ENCODE results near the gene SGK1.
"Not testable (repeated sequence)": the region's sequence is repeated elsewhere in the genome, so short reads cannot be mapped to it uniquely, and the experiment has no call there.

Gene SGK1

DNA sequence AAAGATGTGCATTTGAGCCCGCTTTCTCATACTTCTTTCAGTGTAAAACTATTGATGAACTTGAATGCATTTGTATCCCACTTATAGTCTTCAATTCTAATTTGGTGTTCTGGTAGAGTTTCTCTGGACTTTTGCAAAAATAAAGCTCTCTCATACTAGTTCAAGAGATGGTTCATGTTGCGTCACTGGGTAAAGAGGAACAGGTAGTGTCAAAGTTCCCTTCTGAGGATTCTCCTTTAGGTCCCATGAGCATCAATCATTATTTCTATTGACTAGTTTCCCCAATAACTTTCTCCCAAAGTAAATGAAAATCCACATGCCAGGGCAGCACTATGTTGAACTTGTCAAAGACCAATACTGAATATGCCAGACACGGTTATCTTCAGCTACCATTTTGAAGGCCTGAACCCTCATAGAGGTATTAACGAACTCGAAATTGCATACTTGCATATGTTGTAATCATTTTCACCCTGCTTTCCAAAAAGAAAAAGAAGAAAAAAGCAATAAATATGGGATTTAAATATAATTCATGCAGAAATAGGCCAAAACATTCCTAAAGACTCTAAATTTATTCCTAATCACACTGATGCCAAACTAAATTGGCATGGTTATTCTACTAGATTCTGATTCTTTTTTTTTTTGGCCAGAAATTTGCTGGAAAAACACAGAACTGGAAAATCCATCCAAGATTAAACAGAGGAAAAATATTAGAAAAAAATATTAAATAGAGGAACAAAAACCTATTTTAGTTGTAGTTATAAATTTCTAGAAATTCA, 84.5 kb downstream of the SGK1 start:
- Histone ChIP-seq H3K36me3 (ENCODE audit: control insufficient read depth in 1 of 2, insufficient read depth in 2 of 2, low read length in 2 of 2) (no peaks in the 10 kb centered on the region), H3K4me1 (ENCODE audit: control insufficient read depth in 1 of 2, insufficient read depth in 2 of 2, low read length in 2 of 2) (no peaks in the 10 kb centered on the region), H3K9ac (ENCODE audit: low read depth in 1 of 2, low read length in 2 of 2) (no peak overlapping the region), H3K27ac (ENCODE audit: low read depth, low read length) (no peak overlapping the region), H3K9me3 (ENCODE audit: control insufficient read depth in 1 of 2, low read length in 2 of 2) (no peaks in the 10 kb centered on the region), H3K4me3 (ENCODE audit: low read depth in 1 of 2, low read length in 2 of 2) (no peak overlapping the region), H3K27me3 (ENCODE audit: control insufficient read depth in 1 of 2, insufficient read depth in 2 of 2, low read length in 2 of 2) (no peaks in the 10 kb centered on the region)

DNA sequence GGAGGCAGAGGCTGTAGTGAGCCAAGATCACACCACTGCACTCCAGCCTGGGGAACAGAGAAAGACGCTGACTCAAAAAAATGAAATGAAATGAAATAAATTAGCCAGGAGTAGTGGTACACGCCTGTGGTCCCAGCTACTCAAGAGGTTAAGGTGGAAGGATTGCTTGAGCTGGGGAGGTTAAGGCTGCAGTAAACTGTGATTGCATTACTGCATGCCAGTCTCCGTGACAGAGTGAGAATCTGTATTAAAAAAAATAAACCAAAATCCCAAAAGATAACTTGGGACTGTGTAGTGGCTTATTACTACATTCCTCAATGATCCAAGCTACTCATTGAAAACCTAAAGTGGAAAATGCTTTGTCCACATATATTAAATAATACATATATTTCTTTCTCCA, 87.0 kb downstream of the SGK1 start:
- no peaks in the 10 kb centered on the region for H3K9me3 ChIP-seq (ENCODE audit: control insufficient read depth in 1 of 2, low read length in 2 of 2)
- H3K27me3 ChIP-seq (ENCODE audit: control insufficient read depth in 1 of 2, insufficient read depth in 2 of 2, low read length in 2 of 2): no peaks in the 10 kb centered on the region
- H3K36me3 ChIP-seq (ENCODE audit: control insufficient read depth in 1 of 2, insufficient read depth in 2 of 2, low read length in 2 of 2): no peaks in the 10 kb centered on the region
- H3K4me3 ChIP-seq (ENCODE audit: low read depth in 1 of 2, low read length in 2 of 2): no peak overlapping the region
- no peak overlapping the region for H3K9ac ChIP-seq (ENCODE audit: low read depth in 1 of 2, low read length in 2 of 2)
- H3K27ac ChIP-seq (ENCODE audit: low read depth, low read length): no peak overlapping the region
- H3K4me1 ChIP-seq (ENCODE audit: control insufficient read depth in 1 of 2, insufficient read depth in 2 of 2, low read length in 2 of 2): no peaks in the 10 kb centered on the region

DNA sequence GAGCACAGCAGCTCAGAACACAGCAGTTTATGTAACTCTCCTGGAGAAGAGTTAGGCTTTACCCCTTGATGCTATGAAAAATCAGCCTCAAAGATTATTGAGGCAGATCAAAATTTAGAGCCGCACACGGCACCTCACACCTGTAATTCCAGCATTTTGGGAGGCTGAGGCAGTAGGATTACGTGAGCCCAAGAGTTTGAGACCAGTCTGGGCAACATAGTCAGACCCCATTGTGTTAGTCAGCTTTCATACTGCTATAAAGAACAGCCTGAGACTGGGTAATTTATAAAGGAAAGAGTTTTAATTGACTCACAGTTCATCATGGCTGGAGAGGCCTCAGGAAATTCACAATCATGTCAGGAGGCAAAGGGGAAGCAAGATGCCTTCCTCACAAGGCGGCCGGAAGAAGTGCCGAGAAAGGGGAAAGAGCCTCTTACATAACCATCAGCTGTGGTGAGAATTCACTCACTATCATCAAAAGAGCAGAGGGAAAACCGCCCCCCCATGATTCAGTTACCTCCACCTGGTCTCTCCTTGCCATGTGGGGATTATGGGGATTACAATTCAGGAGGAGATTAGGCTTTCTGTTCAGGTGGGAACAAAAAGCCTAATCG, 87.7 kb downstream of the SGK1 start:
- H3K36me3 ChIP-seq (ENCODE audit: control insufficient read depth in 1 of 2, insufficient read depth in 2 of 2, low read length in 2 of 2): no peaks in the 10 kb centered on the region
- H3K9ac ChIP-seq (ENCODE audit: low read depth in 1 of 2, low read length in 2 of 2): no peak overlapping the region
- no peak overlapping the region for H3K4me3 ChIP-seq (ENCODE audit: low read depth in 1 of 2, low read length in 2 of 2)
- no peaks in the 10 kb centered on the region for H3K27me3 ChIP-seq (ENCODE audit: control insufficient read depth in 1 of 2, insufficient read depth in 2 of 2, low read length in 2 of 2)
- no peaks in the 10 kb centered on the region for H3K4me1 ChIP-seq (ENCODE audit: control insufficient read depth in 1 of 2, insufficient read depth in 2 of 2, low read length in 2 of 2)
- H3K9me3 ChIP-seq (ENCODE audit: control insufficient read depth in 1 of 2, low read length in 2 of 2): no peaks in the 10 kb centered on the region
- no peak overlapping the region for H3K27ac ChIP-seq (ENCODE audit: low read depth, low read length)

DNA sequence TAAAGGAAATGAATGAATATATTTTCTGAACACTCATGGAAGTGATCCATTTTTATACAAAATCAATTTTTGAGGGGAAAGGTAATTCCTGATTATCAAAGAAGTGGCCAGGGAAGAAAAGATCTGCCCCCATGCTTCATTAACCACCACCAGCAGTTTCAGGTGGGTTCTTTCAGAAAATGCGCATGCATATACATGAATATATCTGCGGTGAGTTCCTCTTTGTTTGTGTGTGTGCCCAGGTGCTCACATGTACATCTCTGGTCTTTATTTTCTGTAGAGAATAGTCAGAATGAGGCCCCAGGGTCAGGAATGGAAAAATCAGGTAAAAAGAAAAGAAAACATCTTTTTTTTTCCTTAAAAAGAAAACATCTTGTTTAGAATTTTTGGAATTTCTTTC, 88.4 kb downstream of the SGK1 start:
- Histone ChIP-seq H3K4me3 (ENCODE audit: low read depth in 1 of 2, low read length in 2 of 2) (no peak overlapping the region), H3K4me1 (ENCODE audit: control insufficient read depth in 1 of 2, insufficient read depth in 2 of 2, low read length in 2 of 2) (no peaks in the 10 kb centered on the region), H3K9me3 (ENCODE audit: control insufficient read depth in 1 of 2, low read length in 2 of 2) (no peaks in the 10 kb centered on the region), H3K36me3 (ENCODE audit: control insufficient read depth in 1 of 2, insufficient read depth in 2 of 2, low read length in 2 of 2) (no peaks in the 10 kb centered on the region), H3K27ac (ENCODE audit: low read depth, low read length) (no peak overlapping the region), H3K9ac (ENCODE audit: low read depth in 1 of 2, low read length in 2 of 2) (no peak overlapping the region), H3K27me3 (ENCODE audit: control insufficient read depth in 1 of 2, insufficient read depth in 2 of 2, low read length in 2 of 2) (no peaks in the 10 kb centered on the region)

DNA sequence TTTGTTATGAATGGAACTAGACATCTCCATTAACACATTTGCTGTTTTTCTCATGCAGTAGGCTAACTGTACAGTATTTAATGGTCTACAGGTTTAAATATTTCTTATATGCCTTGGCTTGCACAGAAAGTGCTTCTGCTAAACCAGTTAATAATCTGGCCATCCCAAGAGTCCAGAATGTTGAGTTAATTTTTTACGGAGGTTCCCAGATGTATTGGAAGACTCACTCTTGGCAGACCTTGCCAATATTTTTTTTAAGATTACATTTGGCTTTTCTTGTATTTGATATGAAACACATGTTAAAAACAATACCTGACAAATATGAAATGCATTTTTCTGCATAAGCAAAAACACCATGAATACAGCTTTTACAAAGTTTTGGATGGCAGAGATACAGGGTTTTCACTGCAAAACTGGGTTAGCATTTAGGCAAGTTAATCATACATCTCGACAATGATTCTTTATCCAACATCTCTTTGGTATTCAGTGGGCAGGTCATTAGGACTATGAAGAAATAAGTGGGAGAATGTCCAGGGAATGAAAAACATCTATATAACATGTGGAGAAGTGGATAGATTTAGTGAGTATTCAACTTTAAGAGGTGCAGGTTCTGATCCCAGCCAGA, 94.0 kb downstream of the SGK1 start:
- no peaks in the 10 kb centered on the region for H3K27me3 ChIP-seq (ENCODE audit: control insufficient read depth in 1 of 2, insufficient read depth in 2 of 2, low read length in 2 of 2)
- H3K27ac ChIP-seq (ENCODE audit: low read depth, low read length): no peak overlapping the region
- no peaks in the 10 kb centered on the region for H3K9me3 ChIP-seq (ENCODE audit: control insufficient read depth in 1 of 2, low read length in 2 of 2)
- H3K4me1 ChIP-seq (ENCODE audit: control insufficient read depth in 1 of 2, insufficient read depth in 2 of 2, low read length in 2 of 2): no peaks in the 10 kb centered on the region
- H3K9ac ChIP-seq (ENCODE audit: low read depth in 1 of 2, low read length in 2 of 2): no peak overlapping the region
- no peak overlapping the region for H3K4me3 ChIP-seq (ENCODE audit: low read depth in 1 of 2, low read length in 2 of 2)
- no peaks in the 10 kb centered on the region for H3K36me3 ChIP-seq (ENCODE audit: control insufficient read depth in 1 of 2, insufficient read depth in 2 of 2, low read length in 2 of 2)

DNA sequence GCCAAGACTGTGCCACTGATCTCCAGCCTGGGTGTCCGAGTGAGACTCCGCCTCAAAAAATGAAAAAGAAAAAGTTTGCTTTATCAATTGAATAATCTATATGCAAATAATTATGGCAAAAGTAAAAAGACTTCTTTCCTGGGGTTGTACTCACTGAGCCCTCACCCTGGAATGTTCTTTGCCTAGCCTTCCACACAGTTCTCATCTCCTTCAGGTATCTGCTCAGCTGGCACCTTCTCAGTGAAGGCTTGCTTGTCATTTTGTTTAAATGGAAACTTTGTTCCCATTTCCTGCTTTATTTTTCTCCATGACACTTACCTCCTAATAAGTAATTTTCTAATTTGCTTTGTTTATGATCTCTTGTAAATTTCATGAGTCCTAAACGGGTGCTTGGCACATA, 96.7 kb downstream of the SGK1 start:
- no peak overlapping the region for H3K9ac ChIP-seq (ENCODE audit: low read depth in 1 of 2, low read length in 2 of 2)
- H3K4me1 ChIP-seq (ENCODE audit: control insufficient read depth in 1 of 2, insufficient read depth in 2 of 2, low read length in 2 of 2): no peaks in the 10 kb centered on the region
- H3K9me3 ChIP-seq (ENCODE audit: control insufficient read depth in 1 of 2, low read length in 2 of 2): no peaks in the 10 kb centered on the region
- no peak overlapping the region for H3K4me3 ChIP-seq (ENCODE audit: low read depth in 1 of 2, low read length in 2 of 2)
- H3K27me3 ChIP-seq (ENCODE audit: control insufficient read depth in 1 of 2, insufficient read depth in 2 of 2, low read length in 2 of 2): no peaks in the 10 kb centered on the region
- no peak overlapping the region for H3K27ac ChIP-seq (ENCODE audit: low read depth, low read length)
- H3K36me3 ChIP-seq (ENCODE audit: control insufficient read depth in 1 of 2, insufficient read depth in 2 of 2, low read length in 2 of 2): no peaks in the 10 kb centered on the region

DNA sequence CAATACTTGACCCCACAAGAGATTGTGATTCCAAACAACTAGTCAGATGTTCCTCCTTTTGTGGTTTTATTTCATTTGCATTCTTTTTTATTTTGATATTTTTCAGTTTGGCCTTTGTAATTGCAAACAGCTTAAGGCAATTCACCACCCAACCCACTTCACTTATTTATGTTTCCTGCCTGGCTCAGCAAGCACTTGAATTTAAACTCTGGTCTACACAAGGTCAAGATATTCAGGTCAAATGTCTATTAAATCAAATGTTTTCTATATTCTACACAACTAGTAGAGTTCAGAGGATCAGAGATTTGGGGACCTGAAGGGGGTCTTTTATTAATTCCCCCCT, 100.1 kb downstream of the SGK1 start:
- Histone ChIP-seq H3K36me3 (ENCODE audit: control insufficient read depth in 1 of 2, insufficient read depth in 2 of 2, low read length in 2 of 2) (no peaks in the 10 kb centered on the region), H3K27ac (ENCODE audit: low read depth, low read length) (no peak overlapping the region), H3K9ac (ENCODE audit: low read depth in 1 of 2, low read length in 2 of 2) (no peak overlapping the region), H3K27me3 (ENCODE audit: control insufficient read depth in 1 of 2, insufficient read depth in 2 of 2, low read length in 2 of 2) (no peaks in the 10 kb centered on the region), H3K9me3 (ENCODE audit: control insufficient read depth in 1 of 2, low read length in 2 of 2) (no peaks in the 10 kb centered on the region), H3K4me3 (ENCODE audit: low read depth in 1 of 2, low read length in 2 of 2) (no peak overlapping the region), H3K4me1 (ENCODE audit: control insufficient read depth in 1 of 2, insufficient read depth in 2 of 2, low read length in 2 of 2) (no peaks in the 10 kb centered on the region)

DNA sequence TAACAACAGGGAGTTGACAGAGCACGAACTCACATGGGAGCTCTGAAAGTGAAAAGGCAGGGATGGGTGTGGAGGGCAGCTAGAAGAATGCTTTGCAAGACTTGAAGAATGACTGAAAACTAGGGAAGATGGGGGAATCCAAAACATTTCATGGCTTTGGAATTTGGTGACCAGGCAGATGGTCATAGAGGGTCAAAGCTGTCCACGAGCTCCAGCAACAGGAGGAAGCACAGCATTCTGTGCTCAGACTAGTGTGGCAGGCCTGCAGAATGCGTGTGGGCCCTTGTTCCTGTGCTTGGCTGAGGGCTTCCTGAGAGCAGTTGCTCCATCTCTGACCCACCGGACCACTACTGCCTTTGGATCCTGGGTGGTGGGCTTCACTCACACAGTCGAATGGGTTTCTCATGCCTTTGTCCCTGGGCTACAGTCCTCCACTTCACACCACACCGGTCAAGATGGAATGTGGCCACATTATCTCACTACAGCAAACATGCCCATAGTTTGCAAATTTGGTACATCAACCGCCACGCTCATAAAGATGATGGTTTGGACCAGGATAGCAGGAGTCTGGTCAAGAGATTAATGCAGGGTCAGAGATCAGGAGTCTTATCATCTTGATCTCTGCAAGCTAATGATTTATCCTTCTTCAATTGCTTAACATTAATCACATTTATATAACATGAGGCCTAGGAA, 100.7 kb downstream of the SGK1 start:
- no peaks in the 10 kb centered on the region for H3K36me3 ChIP-seq (ENCODE audit: control insufficient read depth in 1 of 2, insufficient read depth in 2 of 2, low read length in 2 of 2)

DNA sequence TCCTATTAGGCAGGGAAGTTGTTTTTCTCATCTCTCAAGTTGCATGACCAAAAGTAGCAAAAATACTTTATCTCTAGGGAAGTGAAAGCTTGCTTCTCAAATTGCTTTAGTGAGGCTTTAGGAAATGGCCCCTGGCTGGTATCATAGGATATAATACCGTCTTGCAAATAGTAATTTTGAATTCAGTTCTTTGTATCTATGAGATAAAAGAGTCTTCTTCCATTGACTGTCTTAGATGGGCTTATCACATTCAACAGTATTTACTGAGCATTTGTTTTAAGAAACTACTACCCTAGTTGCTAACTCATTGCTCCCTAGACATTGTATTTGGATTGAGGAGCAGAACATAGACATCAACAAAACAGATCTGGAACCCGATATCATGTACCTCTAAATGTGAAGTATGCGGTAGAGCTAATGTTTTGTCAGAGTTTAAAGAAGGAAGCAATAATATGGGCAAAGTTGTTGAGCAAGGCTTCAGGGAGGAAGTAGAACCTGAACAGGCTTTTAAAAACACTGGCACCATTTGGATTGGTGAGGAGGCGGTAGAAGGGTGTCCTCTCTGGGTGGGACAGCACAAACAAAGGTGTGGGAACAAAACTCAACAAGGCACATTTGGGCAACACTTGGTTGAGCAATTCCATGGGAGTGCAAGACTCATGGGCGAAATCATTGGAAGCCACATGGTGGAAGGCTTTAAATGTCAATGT, 101.5 kb downstream of the SGK1 start:
- no peak overlapping the region for H3K9ac ChIP-seq (ENCODE audit: low read depth in 1 of 2, low read length in 2 of 2)
- H3K4me3 ChIP-seq (ENCODE audit: low read depth in 1 of 2, low read length in 2 of 2): no peak overlapping the region
- H3K36me3 ChIP-seq (ENCODE audit: control insufficient read depth in 1 of 2, insufficient read depth in 2 of 2, low read length in 2 of 2): no peaks in the 10 kb centered on the region
- no peaks in the 10 kb centered on the region for H3K9me3 ChIP-seq (ENCODE audit: control insufficient read depth in 1 of 2, low read length in 2 of 2)
- H3K4me1 ChIP-seq (ENCODE audit: control insufficient read depth in 1 of 2, insufficient read depth in 2 of 2, low read length in 2 of 2): no peaks in the 10 kb centered on the region
- no peak overlapping the region for H3K27ac ChIP-seq (ENCODE audit: low read depth, low read length)
- H3K27me3 ChIP-seq (ENCODE audit: control insufficient read depth in 1 of 2, insufficient read depth in 2 of 2, low read length in 2 of 2): no peaks in the 10 kb centered on the region

More for the DNA sequence above, 100.7 kb downstream of the SGK1 start:
- no peak overlapping the region for H3K9ac ChIP-seq (ENCODE audit: low read depth in 1 of 2, low read length in 2 of 2)
- H3K4me1 ChIP-seq (ENCODE audit: control insufficient read depth in 1 of 2, insufficient read depth in 2 of 2, low read length in 2 of 2): no peaks in the 10 kb centered on the region
- no peaks in the 10 kb centered on the region for H3K27me3 ChIP-seq (ENCODE audit: control insufficient read depth in 1 of 2, insufficient read depth in 2 of 2, low read length in 2 of 2)
- H3K4me3 ChIP-seq (ENCODE audit: low read depth in 1 of 2, low read length in 2 of 2): no peak overlapping the region
- no peak overlapping the region for H3K27ac ChIP-seq (ENCODE audit: low read depth, low read length)
- H3K9me3 ChIP-seq (ENCODE audit: control insufficient read depth in 1 of 2, low read length in 2 of 2): no peaks in the 10 kb centered on the region

DNA sequence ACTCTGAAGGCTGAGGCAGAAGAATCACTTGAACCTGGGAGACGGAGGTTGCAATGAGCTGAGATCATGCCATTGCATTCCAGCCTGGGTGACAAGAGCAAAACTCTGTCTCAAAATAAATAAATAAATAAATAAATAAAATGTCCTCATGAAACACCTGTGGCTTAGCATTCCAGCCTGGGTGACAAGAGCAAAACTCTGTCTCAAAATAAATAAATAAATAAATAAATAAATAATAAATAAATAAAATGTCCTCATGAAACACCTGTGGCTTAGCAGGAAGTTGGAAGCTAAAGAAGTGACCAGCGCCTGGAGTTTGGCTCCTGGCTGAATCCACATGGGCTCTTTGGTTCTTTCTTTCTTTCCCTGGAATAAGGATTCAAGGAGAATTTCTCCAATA, 104.5 kb downstream of the SGK1 start:
- not testable (repeated sequence) for H3K4me3 ChIP-seq (ENCODE audit: low read depth in 1 of 2, low read length in 2 of 2); H3K9me3 ChIP-seq (ENCODE audit: control insufficient read depth in 1 of 2, low read length in 2 of 2); H3K36me3 ChIP-seq (ENCODE audit: control insufficient read depth in 1 of 2, insufficient read depth in 2 of 2, low read length in 2 of 2); H3K4me1 ChIP-seq (ENCODE audit: control insufficient read depth in 1 of 2, insufficient read depth in 2 of 2, low read length in 2 of 2); H3K9ac ChIP-seq (ENCODE audit: low read depth in 1 of 2, low read length in 2 of 2); H3K27ac ChIP-seq (ENCODE audit: low read depth, low read length); H3K27me3 ChIP-seq (ENCODE audit: control insufficient read depth in 1 of 2, insufficient read depth in 2 of 2, low read length in 2 of 2)
